ENCODE results near the gene LMAN1L.
"Not testable (repeated sequence)": the region's sequence is repeated elsewhere in the genome, so short reads cannot be mapped to it uniquely, and the experiment has no call there.

The LMAN1L gene

DNA sequence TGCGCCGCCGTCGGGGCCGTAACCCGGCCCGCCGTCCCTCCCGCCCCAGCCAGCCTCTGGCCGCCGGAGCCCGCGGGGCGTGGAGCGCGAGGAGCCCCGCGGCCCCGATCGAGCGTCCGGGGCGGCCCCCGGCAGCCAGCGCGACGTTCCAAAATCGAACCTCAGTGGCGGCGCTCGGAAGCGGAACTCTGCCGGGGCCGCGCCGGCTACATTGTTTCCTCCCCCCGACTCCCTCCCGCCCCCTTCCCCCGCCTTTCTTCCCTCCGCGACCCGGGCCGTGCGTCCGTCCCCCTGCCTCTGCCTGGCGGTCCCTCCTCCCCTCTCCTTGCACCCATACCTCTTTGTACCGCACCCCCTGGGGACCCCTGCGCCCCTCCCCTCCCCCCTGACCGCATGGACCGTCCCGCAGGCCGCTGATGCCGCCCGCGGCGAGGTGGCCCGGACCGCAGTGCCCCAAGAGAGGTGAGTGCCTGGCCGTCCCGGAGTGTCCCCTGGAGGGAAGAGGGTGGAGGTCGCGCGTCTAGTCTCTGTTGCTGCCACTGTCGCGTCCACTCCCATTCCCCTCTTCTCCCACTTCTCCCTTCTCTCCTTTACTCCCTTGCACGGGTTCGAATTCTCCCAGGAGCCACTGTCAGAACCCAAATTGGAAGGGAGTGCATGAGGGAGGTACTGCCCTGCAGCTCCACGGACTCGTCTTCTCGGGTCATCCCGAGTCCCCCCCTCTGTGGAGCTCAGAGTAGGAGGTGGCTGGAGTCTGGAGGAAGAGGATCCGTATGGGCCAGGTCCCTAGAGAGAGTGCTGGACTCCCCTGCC lies 30.2 kb upstream of the LMAN1L start:
- DNase-seq = peak; percentile 69

DNA sequence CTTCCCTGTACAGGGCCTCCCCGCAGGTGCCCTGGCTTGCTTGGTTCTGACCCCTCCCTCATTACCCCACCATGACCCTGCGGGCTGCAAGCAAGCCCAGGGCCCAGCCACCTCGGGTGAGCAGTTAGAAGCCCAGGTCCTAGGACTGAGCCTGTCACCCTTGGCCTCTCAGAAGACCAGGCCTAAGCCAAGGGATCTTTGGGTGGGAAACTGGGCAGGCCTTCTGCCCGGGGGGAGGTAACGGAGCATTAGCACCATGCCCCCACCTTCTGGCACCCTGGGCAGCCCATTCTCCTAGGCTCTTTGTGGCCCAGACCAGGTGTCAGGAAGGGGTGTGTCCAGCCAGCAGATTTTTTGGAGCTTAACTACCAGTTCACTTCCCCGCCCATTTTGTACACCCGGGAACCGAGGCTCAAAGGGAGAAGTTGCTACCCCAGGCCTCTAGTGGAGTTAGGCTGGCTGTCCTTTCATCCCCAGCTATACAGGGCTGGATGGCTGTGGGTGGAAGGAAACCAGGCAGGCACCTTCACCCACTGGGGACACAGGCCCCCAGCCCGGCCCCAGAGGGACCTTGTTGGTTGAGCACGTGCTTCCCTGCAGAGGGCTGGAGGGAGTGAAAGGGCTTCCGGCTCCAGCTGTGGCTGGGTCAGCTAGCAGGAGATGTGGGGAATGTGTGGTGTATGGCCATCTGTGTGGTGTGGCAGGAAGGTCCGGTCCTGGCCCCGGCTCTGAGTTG lies 29.4 kb upstream of the LMAN1L start:
- peak; percentile 45 for DNase-seq

DNA sequence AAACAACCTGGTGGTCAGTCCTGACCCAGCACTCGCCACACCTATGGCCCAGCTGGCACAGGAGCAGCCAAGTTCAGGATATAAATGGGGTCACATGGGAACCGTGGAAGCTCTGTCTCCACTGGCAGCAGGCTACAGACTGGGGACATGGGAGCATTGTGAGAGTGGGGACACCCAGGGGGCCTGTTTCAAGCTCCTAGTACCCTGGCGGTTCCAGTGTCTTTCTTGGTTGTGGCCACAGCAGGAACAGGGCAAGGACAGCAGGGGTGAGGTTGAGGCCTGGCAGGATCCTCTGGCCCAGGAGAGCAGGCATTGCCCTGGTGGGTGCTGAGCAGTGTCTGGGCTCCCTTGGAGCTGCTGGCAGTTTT lies 28.8 kb upstream of the LMAN1L start:
- no peak for DNase-seq

DNA sequence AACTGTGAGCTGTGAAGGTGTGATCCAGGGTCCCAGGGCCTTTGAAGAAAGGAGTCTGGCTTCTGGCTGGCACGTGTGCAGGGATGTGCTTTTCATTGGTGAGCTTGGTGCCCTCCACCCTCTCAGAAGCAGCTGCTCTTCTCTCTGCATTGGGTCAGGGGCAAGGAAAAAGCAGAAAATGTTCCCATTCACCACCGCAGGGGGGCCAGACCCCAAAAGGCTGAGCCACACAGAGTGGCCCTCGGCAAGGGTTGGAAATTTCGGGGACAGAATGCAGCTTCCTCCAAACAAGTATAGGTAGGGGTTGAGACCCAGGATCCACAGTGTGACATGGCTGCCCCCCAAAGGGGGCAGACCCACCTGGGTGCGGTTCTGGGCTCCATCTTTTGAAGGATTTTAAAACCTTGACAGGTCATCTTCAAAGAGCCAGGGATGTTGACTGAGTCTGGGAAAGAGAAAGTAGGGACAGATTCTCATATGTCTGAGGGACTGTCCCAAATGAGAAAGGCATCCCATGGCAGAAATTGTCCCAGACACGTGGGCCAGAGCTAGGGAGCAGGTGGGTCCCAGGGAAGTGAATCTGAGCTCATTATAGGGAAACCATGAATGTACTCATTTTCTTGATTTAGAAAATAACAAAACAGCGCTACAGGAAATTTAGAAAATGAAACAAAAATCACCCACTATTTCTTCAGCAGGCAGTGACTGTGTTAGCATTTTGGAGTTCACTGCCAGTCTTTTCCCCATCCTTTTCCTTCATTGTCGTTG lies 28.0 kb upstream of the LMAN1L start:
- DNase-seq = peak; percentile 37

DNA sequence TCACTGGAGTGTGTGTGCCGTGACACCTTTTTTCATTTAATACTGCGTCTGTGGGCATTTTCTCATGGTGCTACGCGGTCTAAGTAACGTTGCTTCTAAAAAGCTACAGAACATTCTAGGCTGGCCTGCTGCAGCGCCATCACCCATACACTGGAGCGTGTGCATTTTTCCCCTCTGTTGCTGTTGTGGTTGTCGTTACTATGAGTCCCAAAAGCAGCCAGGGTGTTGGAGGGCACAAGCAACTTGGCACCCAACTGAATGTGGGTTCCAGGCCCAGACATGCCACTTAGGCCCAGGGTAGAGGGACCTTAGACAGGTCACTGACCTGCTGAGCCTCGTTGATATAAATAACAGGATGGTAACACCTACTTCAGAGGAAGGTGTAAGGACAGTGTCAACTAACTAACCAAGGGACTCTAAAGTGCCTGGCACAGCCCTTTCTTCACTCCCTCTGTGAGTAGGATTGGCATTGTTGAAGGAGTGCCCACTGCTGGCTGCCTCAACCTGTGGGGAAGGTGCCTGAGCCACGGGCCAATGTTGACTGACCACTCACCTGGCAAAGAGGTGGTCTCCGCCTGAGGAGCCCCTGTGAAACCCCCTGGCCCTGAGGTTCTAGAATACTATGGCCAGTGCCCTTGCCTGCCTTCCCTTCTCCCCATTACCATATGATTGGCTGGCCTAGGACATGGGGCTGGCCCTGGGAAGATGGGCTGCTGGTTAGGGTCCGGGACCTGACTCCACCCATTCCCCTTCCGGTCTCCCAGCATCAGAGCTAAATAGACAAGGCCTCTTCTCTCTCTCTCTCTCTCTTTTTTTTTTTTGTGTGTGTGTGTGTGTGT lies 27.2 kb upstream of the LMAN1L start:
- DNase-seq = peak; percentile 72

DNA sequence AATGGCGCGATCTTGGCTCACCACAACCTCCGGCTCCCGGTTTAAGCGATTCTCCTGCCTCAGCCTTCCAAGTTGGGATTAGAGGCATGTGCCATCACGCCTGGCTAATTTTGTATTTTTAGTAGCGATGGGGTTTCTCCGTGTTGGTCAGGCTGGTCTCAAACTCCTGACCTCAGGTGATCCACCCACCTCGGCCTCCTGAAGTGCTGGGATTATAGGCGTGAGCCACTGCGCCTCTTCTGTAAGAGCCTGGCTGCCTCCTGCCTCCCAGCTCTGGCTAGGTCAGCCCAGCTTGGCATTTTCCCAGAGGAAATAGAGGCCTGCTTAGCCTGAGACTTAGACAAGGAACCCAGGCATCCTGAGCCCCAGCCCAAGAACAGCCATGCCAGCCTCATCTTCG lies 26.6 kb upstream of the LMAN1L start:
- not testable (repeated sequence) for DNase-seq

DNA sequence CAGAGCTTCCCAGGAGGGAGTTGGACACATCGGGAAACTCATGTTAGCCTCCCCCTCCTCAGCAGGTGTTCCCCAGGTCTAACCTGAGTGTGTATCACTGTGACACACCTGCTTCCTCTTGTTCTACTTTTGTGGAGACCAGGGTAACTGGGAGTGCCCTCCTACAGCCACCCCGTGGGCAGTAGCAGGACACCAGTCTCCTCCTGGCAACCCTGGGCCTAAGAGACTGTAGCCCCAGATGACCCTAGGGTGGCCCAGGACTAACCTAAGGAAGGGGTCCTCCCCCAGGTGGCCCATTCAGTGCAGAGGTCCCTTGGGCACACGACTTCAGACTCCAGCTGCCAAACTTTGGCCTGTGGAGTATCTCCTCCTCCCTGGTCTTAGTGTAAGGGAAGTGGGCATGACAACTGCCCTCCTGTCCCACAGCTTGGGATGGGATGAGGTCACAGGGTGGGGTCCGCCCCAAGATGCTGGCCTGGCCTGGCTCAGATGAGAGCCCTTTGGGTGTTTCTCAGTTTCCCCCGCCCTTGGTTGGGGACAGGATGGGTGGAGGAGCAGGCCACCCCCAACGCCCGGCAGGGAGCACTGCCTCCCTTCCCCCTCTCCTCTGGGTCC lies 26.0 kb upstream of the LMAN1L start:
- peak; percentile 34 for DNase-seq

DNA sequence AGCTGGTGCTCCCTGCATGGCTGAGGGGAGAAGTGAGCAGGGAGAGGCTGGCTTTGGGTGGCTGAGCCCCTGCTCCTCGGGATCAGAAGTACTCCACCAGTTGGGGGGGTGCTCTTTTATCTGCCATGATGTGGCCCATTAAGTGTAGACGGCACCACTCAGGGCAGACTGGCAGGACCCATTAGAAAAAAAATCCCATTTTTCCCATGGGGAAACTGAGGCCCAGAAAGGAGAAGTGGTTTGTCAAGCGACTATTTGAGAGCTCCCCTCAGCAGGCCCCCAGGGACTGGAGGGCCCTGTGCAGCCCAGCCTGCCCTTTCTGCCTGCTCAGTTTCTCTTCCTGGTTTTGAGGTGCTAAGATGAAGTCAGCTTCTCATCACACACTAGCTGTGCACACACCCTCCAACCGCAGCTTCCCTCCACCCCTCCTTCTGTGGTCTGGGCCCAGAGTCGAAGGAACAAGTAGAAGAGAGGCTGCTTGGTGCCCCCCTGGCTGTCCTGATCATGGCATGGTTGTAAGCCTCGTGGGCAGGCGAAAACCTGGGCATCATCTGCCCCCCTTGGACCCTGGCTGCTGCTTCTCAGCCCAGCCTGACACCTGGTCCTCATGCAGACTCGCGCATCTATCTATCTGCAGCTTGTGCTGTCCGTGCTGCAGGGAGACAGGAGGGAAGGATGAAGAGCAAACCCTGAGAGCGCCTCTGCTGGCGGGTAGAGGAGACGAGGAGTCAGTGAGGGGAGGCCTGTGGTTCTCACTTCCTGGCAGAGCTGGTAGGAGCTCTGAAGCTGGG lies 25.2 kb upstream of the LMAN1L start:
- DNase-seq = peak; percentile 91

DNA sequence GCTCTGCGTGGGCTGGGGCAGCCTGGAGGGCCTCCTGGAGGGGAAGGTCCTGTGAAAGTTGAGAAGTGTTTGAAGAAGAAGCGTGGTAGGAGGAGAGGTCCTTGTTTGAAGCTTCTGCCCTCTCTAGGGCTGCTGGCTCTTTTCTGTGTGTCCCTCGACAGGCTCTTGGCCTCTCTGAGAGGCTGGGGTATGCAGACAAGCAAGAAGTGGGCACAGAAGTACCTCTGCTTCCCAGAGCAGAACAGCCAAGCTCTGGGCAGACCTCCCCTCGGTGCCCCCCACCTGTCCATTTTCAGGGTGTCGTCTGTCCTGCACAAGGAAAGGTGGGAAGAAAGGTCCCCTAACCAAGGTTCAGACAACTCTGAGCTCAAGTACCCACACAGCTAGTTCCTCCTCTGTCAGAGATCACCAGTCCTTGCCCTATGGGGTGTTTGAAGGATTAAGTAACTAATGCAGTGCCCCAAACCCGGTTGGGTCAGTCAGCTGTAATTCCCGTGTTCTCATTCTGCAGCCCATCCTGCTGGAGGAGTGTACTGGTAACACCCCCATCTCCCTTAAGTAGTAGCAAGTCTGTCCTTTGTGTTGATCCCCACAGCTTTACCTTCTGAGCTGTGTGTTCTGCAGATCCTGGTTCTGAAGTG lies 24.5 kb upstream of the LMAN1L start:
- DNase-seq = peak; percentile 25

DNA sequence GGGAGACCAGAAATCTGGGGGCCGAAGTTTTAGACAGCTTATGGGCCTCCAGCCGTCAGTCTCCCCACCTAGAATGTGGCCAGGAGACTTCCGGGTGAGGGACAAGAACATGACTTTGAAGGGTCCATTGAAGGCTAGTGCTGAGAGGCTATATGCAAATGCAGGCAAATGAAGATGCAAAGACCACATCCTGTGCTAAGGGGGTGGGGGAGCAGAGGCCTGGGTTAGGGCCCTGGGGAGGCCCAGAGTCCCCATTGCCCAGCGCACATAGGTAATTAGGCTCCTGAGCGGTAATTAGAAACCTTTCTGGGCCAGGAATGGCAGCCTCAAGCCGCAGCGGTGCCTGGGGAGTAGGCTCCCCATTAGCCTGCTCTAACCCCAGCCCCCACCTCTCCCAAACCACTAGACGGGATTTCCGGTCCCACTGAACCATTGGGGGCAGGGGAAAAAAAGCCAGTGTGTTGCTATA lies 23.9 kb upstream of the LMAN1L start:
- DNase-seq = peak; percentile 68

DNA sequence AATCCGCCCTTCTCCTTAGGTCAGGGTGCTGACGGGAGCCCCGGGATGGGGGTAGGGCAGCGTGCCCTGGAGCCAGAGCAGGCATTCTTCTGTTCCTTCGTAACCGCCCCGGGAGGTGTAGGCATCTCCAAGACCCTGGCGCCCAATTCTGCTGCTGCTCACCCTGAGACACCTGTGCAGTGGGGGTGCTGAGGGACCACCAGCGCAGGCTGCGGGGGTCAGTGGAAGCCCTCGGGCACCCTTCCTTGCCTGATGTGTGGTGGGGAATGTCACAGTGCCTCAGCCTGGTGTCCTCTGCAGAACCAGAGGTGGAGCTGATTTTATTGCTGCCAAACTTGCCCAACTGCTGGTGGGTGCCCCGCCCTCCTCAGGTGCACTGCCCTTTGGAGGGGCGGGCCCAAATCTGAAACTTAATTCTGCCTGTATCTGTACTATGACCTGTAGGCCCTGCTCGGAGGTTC lies 23.4 kb upstream of the LMAN1L start:
- peak; percentile 48 for DNase-seq

DNA sequence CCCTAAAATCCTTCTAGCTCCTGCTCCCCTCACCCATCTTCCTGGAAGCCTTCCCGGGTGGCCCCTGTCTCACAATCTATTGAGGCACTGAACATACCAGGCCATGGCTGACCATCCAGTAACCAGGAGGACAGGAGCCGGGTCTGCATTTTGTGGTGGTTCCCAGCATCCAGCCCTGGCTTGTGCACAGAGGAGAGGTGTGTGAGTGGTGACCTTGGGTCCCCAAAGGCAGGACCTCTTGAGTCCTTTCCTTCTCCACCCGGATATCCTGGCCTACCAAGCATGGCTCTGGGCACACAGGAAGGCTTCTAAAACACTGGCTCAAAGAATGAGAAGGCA lies 22.9 kb upstream of the LMAN1L start:
- DNase-seq = no peak

DNA sequence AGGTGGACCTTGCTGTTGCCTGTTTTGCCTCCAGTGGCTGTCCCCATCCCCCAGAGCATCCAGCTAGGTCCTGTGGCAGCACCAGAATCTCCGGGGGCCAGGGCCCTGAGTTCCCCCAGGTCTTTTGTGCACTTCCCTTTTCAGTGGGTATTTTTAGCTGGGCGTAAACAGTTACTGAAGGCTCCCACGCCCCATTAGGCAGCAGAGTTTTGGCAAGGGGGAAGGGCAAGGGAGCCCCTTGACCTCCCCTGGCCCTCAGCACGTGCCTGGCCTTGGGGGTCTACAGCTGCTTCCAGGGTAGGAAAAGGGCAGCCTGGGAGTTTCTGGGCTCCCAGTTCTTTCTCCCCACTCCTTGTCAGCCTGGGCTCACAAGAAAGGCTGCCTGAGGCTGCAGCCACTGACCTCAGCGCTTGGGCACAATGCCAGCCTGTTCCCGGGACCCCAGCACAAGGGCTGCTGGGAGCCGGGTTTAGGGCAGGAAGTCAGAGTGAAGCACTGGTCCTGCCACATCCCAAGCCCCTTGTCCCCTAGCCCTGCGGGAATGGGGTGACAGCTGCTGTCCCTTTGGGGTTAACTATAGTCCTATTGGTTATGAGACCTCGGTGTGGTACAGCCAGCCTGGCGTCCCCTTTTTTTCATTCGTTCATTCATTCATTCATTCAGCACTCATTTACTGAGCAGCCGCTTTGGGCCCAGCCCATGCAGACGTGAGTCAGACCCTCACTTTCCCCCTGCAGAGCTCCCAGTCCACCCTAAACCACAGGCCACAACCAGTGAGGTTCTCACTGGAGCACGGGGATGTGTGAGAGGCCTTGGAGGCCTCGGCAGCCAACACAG lies 22.3 kb upstream of the LMAN1L start:
- peak; percentile 36 for DNase-seq

DNA sequence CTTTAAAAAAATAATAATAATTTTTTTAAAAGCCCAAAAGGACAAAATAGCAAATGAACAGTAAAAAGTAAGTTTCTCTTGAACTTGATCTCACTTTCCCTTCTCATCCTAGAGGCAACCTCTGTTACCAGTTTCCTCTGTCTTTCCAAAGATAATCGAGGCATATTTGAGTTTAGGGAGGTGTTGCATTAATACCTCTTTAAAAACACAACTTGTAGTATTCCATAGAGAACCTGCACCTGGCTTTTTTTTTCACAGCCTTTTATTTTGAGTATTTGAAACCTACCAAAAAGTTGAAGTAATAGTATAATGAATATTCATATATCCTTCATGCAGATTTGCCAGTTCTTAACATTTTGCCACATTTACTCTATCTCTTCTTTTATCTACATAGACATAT lies 21.6 kb upstream of the LMAN1L start:
- DNase-seq = no peak

DNA sequence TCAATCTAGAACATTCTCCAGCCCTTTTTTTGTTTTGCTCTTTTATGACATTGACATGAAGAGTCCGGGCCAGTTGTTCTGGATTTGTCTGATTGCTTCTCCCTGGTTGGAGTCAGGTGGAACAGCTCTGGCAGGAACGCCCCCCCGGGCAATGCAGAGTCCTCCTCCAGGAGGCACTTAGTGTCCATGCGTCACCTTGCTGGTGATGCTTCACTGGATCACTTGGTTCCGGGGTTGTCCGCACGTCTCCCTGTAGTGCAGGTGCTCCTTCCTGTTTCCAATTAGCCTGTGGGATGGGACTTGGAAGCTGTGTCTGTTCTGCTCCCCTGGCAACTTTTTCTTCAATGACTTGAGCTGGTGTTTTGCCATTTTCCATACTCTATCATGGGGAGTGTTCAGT lies 21.0 kb upstream of the LMAN1L start:
- no peak for DNase-seq

DNA sequence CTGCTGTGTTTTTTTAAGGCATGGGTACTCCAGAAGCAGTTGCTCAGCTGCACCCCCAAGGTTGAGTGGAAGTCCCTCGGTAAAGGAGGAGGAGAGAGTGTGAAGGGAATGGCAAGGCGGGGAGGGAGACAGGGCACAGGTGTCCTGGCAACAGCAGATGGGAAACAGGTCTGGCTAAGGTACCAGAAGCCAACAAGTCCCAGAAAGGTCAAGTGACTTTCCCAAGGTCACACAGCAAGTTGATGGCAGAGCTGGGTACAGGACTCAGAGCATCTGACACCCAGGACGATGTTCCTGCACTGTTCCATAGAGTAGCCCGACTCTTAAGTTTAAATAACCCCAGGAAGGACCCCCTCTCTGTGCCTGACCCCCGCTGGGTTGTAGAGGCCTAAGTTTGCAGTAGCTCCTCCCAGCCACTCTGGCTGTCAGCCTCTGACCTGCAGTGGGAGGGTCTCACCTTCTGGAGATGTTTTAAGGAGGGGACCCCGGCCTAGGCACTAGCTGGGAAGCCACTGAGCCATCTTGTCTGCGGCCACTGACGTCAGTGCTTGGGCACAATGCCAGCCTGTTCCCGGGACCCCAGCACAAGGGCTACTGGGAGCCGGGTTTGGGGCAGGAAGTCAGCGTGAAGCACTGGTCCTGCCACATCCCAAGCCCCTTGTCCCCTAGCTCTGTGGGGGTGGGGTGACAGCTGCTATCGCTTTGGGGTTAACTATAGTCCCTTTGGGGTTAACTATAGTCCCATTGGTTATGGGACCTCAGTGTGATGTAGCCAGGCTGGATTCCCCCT lies 20.2 kb upstream of the LMAN1L start:
- DNase-seq = peak; percentile 31

DNA sequence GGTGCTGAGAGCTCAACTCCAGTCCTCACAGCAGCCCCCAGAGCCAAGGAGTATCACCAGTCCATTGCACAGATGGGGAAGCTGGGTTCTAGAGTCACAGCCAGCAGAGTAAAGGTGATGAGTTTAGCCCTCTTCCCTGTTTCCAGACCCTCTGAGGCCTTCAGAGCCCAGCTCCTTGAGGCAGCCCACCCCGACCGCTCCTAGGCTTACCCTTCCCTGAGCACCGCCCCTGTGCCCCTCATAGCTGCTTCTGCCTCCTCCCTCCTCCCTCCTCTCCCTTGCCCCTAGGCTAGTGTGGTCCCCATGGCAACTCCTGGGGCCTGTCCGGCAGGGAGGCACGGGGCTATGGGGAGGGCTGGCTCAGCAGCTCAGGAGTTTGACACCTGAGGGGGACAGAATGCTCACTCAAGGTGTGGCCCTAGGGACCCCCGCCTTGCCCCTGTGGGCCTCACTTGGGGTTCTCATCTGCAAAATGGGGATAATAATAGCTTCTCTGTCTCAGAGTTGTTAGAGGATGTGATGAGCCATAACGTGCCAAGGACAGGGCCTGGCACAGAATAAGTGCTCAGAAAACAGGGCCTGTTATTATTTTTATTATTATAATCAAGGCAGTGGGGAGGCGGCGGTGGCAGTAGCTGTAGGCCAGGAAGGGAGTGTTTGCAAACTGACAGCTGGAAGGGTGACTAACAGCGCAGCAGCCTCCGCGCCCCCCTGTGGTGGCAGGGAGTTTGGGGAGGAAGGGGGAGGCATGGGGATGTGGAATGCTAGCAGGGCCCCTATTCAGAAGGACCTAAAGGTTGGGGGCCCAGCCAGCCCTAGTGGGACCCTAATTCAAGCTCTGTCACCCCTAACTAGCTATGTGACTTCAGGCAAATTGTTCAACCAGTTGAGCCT lies 19.3 kb upstream of the LMAN1L start:
- peak; percentile 82 for DNase-seq

All from CD4-positive, alpha-beta T cell treated with Interleukin-10 for 1 hour (primary cell).